ENCODE data around the gene GALNT14. TPM values are rescaled to one million over a fixed set of nuclear protein-coding genes. Genes with fewer than 3 reads are reported as not detected.

The GALNT14 gene
- total and polyA plus RNA-seq, 2 of the 13 experiments (the other 11 are each of a cell fraction or from before 2014, with no cell fraction given): not detected

GRCh38 chr2:31101701-31102100 is 36.5 kb downstream of the GALNT14 start:
- no peak overlapping the region for H3K4me2 ChIP-seq (ENCODE audit: low read depth, low read length)
- H2AFZ ChIP-seq (ENCODE audit: low read length): no peak overlapping the region
- no peaks in the 10 kb centered on the region for H3K79me2 ChIP-seq (ENCODE audit: insufficient read depth, low read length)
- POLR2A ChIA-PET: no interaction called here
- DNase-seq (ENCODE audit: low spot score) (no peak), ATAC-seq (no peak), FAIRE-seq (no peak)
- no peak overlapping the region for H3K9ac ChIP-seq (ENCODE audit: insufficient read depth, low read depth, low read length)
- no peaks in the 10 kb centered on the region for H3K27me3 ChIP-seq (ENCODE audit: control insufficient read depth in 1 of 2, insufficient read depth in 2 of 2, low read length in 2 of 2)
- TF ChIP-seq CCDC6 (CRISPR knock-in tag; IDR thresholded peaks at IDR 0.05): no peak
- TF ChIP-seq AGO2 (optimal IDR thresholded peaks at IDR 0.05; ENCODE audit: low read depth, low read length): no peak
- no peak for TF ChIP-seq ATM (IDR thresholded peaks at IDR 0.05; ENCODE audit: borderline replicate concordance)
- no peak for TF ChIP-seq ZBTB10 (CRISPR knock-in tag; IDR thresholded peaks at IDR 0.05; ENCODE audit: borderline replicate concordance)
- TF ChIP-seq SNAPC5 (CRISPR knock-in tag; IDR thresholded peaks at IDR 0.05; ENCODE audit: borderline replicate concordance): no peak
- no peak for TF ChIP-seq ZNF264 (CRISPR knock-in tag; IDR thresholded peaks at IDR 0.05)
- no peak for TF ChIP-seq STAT6 (CRISPR knock-in tag; IDR thresholded peaks at IDR 0.05; ENCODE audit: borderline replicate concordance)
- TF ChIP-seq HCFC1 (IDR thresholded peaks at IDR 0.05; ENCODE audit: low read depth, low read length): no peak
- TF ChIP-seq ZNF773 (CRISPR knock-in tag; IDR thresholded peaks at IDR 0.05; ENCODE audit: borderline replicate concordance): no peak
- TF ChIP-seq ZNF326 (CRISPR knock-in tag; IDR thresholded peaks at IDR 0.05; ENCODE audit: borderline replicate concordance): no peak
- TF ChIP-seq ZNF260 (CRISPR knock-in tag; IDR thresholded peaks at IDR 0.05; ENCODE audit: borderline replicate concordance, low read depth): no peak
- no peak for TF ChIP-seq ZBTB1 (CRISPR knock-in tag; IDR thresholded peaks at IDR 0.05; ENCODE audit: borderline replicate concordance)
- no peak for TF ChIP-seq ZBTB2 (CRISPR knock-in tag; IDR thresholded peaks at IDR 0.05; ENCODE audit: low read depth)
- no peak for TF ChIP-seq GLI4 (CRISPR knock-in tag; IDR thresholded peaks at IDR 0.05; ENCODE audit: borderline replicate concordance)
- no peak for TF ChIP-seq GFI1 (CRISPR knock-in tag; IDR thresholded peaks at IDR 0.05; ENCODE audit: borderline replicate concordance)
- no peak for TF ChIP-seq JUNB (CRISPR knock-in tag; IDR thresholded peaks at IDR 0.05; ENCODE audit: borderline replicate concordance)
- intact Hi-C loops (cut with micrococcal nuclease; ENCODE audit: unreplicated experiment): no loop called here
- in situ Hi-C loops (cut with HindIII; ENCODE audit: extremely low pct_ligation_motif_present, low pct_unique_long_range_greater_than_20kb): no loop called here
- no peaks in the 10 kb centered on the region for H3K4me1 ChIP-seq (ENCODE audit: insufficient read depth, low read length)
- CTCF ChIA-PET (ENCODE audit: low intra/inter-chr PET ratio, low total read pairs): no interaction called here
- no peaks in the 10 kb centered on the region for H3K9me3 ChIP-seq (ENCODE audit: low read length)
- no peak overlapping the region for H3K4me3 ChIP-seq (replicated peaks in 1 of 3; ENCODE audit: insufficient read depth in 1 of 3, low read depth in 2 of 3, low read length in 3 of 3)
- H4K20me1 ChIP-seq (ENCODE audit: insufficient read depth, low read length): no peaks in the 10 kb centered on the region; the same call in 1 of the 2 replicates
- no peaks in the 10 kb centered on the region for H3K36me3 ChIP-seq (replicated peaks in 1 of 2; ENCODE audit: control insufficient read depth in 1 of 2, insufficient read depth in 2 of 2, low read length in 2 of 2)
- H3K27ac ChIP-seq (ENCODE audit: extremely low read length, insufficient read depth, low read length): no peak overlapping the region
- BruUV-seq (replicated peaks): no TSS peak
- 0% methylated on average over 2 of the region's 2 CpGs for WGBS (ENCODE audit: low lambda C conversion rate)
